Esophagus muscularis mucosa (tissue), 3 donors: ENCODE results near the gene IFFO2.

Source experiments
- POLR2A ChIP-seq: fragments of 450-650 bp; IDR thresholded peaks from one replicate; pipeline ENCODE4 v1.6.1; 2017; ENCODE audit warnings: antibody characterized with exemption, moderate library complexity, mild to moderate bottlenecking, low read depth
- TF ChIP-seq, protein P1 (sequence below), 3 experiments: fragments of 200-600 bp in 2 of 3; fragments of 450-650 bp in 1 of 3; sonication (generic) in 2 of 3; IDR thresholded peaks; one replicate each; pipeline ENCODE4 v1.5.1; 2017 to 2019; ENCODE audit warnings: antibody characterized with exemption in 3 of 3, mild to moderate bottlenecking in 2 of 3, moderate library complexity in 1 of 3

DNA sequence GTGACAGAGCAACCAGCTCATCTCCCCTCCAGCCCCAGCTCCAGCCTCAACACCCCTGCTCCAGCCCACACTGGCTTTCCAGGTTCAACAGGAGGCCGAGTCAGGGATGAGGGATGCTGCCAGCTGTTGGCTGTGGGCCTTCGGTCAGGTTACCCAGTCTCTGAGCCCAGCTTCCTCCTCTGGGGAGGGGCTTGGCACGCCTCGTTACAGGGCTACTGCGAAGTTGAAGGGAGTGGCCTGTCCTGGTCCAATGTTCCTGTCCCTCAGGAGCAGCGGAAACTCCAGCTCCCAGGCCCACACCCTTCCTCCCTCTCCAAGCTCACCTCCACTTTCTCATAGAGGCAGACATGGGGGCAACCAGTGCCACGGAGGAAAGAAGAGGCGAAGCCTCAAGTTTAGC, 81.9 kb downstream of the IFFO2 start:
- TF ChIP-seq, protein P1, sequence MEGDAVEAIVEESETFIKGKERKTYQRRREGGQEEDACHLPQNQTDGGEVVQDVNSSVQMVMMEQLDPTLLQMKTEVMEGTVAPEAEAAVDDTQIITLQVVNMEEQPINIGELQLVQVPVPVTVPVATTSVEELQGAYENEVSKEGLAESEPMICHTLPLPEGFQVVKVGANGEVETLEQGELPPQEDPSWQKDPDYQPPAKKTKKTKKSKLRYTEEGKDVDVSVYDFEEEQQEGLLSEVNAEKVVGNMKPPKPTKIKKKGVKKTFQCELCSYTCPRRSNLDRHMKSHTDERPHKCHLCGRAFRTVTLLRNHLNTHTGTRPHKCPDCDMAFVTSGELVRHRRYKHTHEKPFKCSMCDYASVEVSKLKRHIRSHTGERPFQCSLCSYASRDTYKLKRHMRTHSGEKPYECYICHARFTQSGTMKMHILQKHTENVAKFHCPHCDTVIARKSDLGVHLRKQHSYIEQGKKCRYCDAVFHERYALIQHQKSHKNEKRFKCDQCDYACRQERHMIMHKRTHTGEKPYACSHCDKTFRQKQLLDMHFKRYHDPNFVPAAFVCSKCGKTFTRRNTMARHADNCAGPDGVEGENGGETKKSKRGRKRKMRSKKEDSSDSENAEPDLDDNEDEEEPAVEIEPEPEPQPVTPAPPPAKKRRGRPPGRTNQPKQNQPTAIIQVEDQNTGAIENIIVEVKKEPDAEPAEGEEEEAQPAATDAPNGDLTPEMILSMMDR (IDR thresholded peaks at IDR 0.05) = no peak
- TF ChIP-seq POLR2A = no peak
